ENCODE measurements around the gene ANXA3. TPM values are rescaled to one million over a fixed set of nuclear protein-coding genes. Genes with fewer than 3 reads are reported as not detected.
"Not testable (repeated sequence)": the region's sequence is repeated elsewhere in the genome, so short reads cannot be mapped to it uniquely, and the experiment has no call there.

The ANXA3 gene
- 10 to 100 TPM; 13.5 to 34.3 (median 21.2) TPM for total RNA-seq

DNA sequence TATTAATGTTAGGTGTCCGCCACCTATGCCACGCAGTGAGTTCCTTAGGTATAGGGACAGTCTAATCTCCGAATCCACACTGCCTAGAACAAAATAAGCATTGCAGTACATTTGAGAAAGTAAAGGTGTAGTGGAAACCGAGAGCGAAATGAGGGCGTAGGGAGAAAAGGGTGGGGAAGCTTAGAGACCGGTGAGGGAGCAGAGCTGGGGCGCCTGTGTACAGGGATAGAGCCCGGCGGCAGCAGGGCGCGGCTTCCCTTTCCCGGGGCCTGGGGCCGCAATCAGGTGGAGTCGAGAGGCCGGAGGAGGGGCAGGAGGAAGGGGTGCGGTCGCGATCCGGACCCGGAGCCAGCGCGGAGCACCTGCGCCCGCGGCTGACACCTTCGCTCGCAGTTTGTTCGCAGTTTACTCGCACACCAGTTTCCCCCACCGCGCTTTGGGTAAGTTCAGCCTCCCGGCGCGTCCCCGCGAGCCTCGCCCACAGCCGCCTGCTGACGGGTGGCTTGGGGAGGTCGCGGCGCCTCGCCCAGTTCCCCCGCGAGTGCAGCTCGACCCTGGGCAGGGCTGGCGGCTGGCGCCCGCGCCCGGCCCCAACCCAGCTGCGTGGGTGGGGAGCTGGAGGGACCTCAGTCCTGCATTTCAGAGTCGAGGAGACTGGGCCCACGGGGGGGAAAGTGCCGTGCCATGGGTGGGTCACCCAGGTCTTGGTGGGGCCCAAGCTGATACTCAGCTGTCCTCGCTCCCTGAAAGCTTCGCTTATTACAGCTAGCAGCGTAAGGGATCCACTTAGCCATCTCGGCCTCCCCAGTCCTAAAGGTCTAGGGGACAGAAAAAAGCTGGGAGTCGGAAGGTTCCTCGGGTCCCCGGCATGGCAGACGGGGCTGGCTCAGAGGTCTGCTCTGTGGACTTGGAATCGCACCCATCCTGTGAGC, at the start of gene ANXA3:
Gene ANXA3 (plus strand): TSS at position 351 of the 932 bp plus-strand sequence. CDS start 2,704 bp downstream, outside the sequence.
- peak in 1 of 2 donors; percentile 88 for DNase-seq (ENCODE audit: low spot score in 2 of 2)
- TF ChIP-seq POLR2A (IDR thresholded peaks at IDR 0.05) = no peak
- no peak for TF ChIP-seq CTCF (IDR thresholded peaks at IDR 0.05)
- H3K4me3 ChIP-seq (ENCODE audit: low read depth, poor library complexity, severe bottlenecking) = peak within 1 kb of the TSS; percentile 32
- intact Hi-C loops (cut with DNase I; ENCODE audit: low total_unique reads) = no loop called here
- 6 to 9% methylated on average over 37 to 45 of the region's 65 CpGs for WGBS, 2 donors

DNA sequence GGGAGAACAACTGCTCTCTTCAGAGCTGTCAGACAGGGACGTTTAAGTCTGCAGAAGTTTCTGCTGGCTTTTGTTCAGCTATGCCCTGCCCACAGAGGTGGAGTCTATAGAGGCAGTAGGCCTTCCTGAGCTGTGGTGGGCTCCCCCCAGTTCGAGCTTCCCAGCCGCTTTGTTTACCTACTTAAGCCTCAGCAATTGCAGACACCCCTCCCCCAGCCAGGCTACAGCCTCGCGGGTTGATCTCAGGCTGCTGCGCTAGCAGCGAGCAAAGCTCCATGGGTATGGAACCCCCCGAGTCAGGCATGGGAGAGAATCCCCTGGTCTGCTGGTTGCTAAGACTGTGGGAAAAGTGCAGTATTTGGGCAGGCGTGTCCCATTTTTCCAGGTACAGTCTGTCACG, 45.3 kb upstream of the ANXA3 start:
- H3K4me3 ChIP-seq (ENCODE audit: low read depth, poor library complexity, severe bottlenecking); DNase-seq (ENCODE audit: low spot score in 2 of 2); intact Hi-C loops (cut with DNase I; ENCODE audit: low total_unique reads): not testable (repeated sequence)
- WGBS, 2 donors = 67 to 68% methylated on average over 10 of the region's 10 CpGs

- no peak for TF ChIP-seq POLR2A (IDR thresholded peaks at IDR 0.05)
- TF ChIP-seq CTCF (IDR thresholded peaks at IDR 0.05) = no peak
- WGBS, 2 donors = 48 to 79% methylated on average over 2 of the region's 2 CpGs
- DNase-seq (ENCODE audit: low spot score in 2 of 2) = no peak
- H3K4me3 ChIP-seq (ENCODE audit: low read depth, poor library complexity, severe bottlenecking) = no peak overlapping the region
- intact Hi-C loops (cut with DNase I; ENCODE audit: low total_unique reads) = no loop called here
Measured at GRCh38 chr4:78509043-78509442, 42.5 kb upstream of the ANXA3 start.

GRCh38 chr4:78510108-78510507, 41.5 kb upstream of the ANXA3 start:
- H3K4me3 ChIP-seq (ENCODE audit: low read depth, poor library complexity, severe bottlenecking) = no peak overlapping the region
- DNase-seq (ENCODE audit: low spot score in 2 of 2) = no peak
- WGBS, 2 donors = 0 to 63% methylated on average over 1 of the region's 1 CpG
- intact Hi-C loops (cut with DNase I; ENCODE audit: low total_unique reads) = loop anchor here (10.0 kb wide), 1 partner anchor 545 kb away; no protein-coding TSS in a partner anchor
- no peak for TF ChIP-seq CTCF (IDR thresholded peaks at IDR 0.05)
- no peak for TF ChIP-seq POLR2A (IDR thresholded peaks at IDR 0.05)

DNA sequence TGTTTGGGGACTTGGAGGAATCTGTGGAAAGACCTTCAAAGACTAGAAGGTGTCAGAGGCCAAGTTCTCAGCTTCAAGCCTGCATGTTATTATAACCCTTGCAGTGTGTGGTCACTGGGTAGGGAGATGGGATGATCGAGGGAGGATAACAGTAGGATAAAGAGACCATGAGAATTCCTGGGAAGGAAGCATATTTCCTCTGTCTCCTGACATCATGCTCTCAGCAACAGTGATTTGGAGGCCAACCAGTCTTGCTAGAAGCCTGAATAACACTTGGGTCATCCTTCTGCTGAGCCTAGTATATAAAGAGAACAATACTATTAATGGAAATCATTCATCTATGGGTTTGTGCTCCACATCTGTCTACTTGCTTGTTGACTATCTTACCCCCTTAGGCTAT, 40.9 kb upstream of the ANXA3 start:
- 0 to 25% methylated on average over 1 of the region's 1 CpG for WGBS, 2 donors
- DNase-seq (ENCODE audit: low spot score in 2 of 2) = no peak
- no peak for TF ChIP-seq POLR2A (IDR thresholded peaks at IDR 0.05)
- no peak for TF ChIP-seq CTCF (IDR thresholded peaks at IDR 0.05)
- H3K4me3 ChIP-seq (ENCODE audit: low read depth, poor library complexity, severe bottlenecking) = no peak overlapping the region
- intact Hi-C loops (cut with DNase I; ENCODE audit: low total_unique reads) = loop anchor here (10.0 kb wide), 1 partner anchor 546 kb away; no protein-coding TSS in a partner anchor

DNA sequence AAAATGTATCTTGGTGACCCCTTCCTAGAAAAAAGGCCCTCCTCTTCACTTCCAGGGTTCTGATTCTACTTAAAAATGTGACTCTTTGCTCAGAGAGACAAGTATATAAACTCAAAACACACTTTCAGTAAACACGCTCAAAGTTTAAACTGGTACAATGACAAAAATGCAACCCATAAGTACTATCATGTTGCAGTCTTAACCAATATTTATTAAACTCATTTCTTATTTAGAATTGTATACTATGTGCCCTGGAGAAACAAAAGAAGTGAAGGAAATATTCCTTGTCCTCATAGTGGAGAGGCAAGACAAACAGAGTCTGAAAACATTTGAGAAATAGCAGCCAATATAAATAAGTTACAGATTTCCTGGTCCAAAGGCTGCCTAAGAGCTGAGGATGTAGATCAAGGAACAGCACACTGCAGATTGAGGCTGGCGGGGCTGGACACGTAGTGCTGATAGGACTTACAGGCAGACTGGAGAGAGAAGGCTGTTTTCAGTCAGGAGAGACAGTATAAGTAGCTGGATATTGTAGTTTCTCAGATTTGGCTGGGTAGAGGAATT, 39.1 kb upstream of the ANXA3 start:
- TF ChIP-seq CTCF (IDR thresholded peaks at IDR 0.05) (no peak), POLR2A (IDR thresholded peaks at IDR 0.05) (no peak)
- intact Hi-C loops (cut with DNase I; ENCODE audit: low total_unique reads) = loop anchor here (10.0 kb wide), 1 partner anchor 548 kb away; no protein-coding TSS in a partner anchor
- DNase-seq (ENCODE audit: low spot score in 2 of 2) = no peak
- H3K4me3 ChIP-seq (ENCODE audit: low read depth, poor library complexity, severe bottlenecking) = no peak overlapping the region
- 76 to 88% methylated on average over 3 of the region's 3 CpGs for WGBS, 2 donors
